Endodermal cell (in vitro differentiated cells): ENCODE measurements around the gene CDH4. TPM values are rescaled to one million over a fixed set of nuclear protein-coding genes. Genes with fewer than 3 reads are reported as not detected.

Experiments used
- DNase-seq: peaks from one replicate; pipeline ENCODE4 v3.0.0-alpha.2; 2017
- H3K27ac ChIP-seq: 2 replicates; pipeline ENCODE4 v1.5.1; 2013; ENCODE audit warnings: mild to moderate bottlenecking, low read depth, low read length, moderate library complexity
- H3K27me3 ChIP-seq: 2 replicates; pipeline ENCODE4 v1.6.1; 2013; ENCODE audit warnings: mild to moderate bottlenecking, low read length, moderate library complexity; ENCODE audit not compliant: insufficient read depth, control insufficient read depth, poor library complexity, severe bottlenecking
- H3K36me3 ChIP-seq: 2 replicates; pipeline ENCODE4 v1.7.0; 2013; ENCODE audit warnings: mild to moderate bottlenecking, low read length, moderate library complexity; ENCODE audit not compliant: control insufficient read depth, insufficient read depth
- H3K4me1 ChIP-seq: one replicate; pipeline ENCODE4 v1.7.0; 2013; ENCODE audit warnings: low read length; ENCODE audit not compliant: control insufficient read depth, insufficient read depth
- H3K4me3 ChIP-seq: 2 replicates; pipeline ENCODE4 v1.5.1; 2013; ENCODE audit warnings: mild to moderate bottlenecking, low read length, moderate library complexity
- H3K9ac ChIP-seq: 2 replicates; pipeline ENCODE4 v1.6.1; 2013; ENCODE audit warnings: mild to moderate bottlenecking, low read length, moderate library complexity; ENCODE audit not compliant: poor library complexity, severe bottlenecking; ENCODE audit errors: extremely low read depth
- H3K9me3 ChIP-seq: 2 replicates; pipeline ENCODE4 v1.6.1; 2013; ENCODE audit warnings: mild to moderate bottlenecking, low read length, moderate library complexity; ENCODE audit not compliant: control insufficient read depth
- H3K27ac Mint-ChIP-seq: 2 replicates; pipeline ENCODE4 v1.8.0; 2020; ENCODE audit warnings: mixed read lengths
- H3K27me3 Mint-ChIP-seq: 2 replicates; pipeline ENCODE4 v1.8.0; 2021; ENCODE audit warnings: mild to moderate bottlenecking, mixed read lengths; ENCODE audit not compliant: insufficient read depth
- H3K36me3 Mint-ChIP-seq: 2 replicates; pipeline ENCODE4 v1.8.0; 2020; ENCODE audit warnings: low read depth, mixed read lengths
- H3K4me1 Mint-ChIP-seq: 2 replicates; pipeline ENCODE4 v1.8.0; 2020; ENCODE audit warnings: mixed read lengths
- H3K4me3 Mint-ChIP-seq: 2 replicates; pipeline ENCODE4 v1.8.0; 2020; ENCODE audit warnings: mild to moderate bottlenecking, moderate library complexity, mixed read lengths
- H3K9me3 Mint-ChIP-seq: 2 replicates; pipeline ENCODE4 v1.8.0; 2020; ENCODE audit warnings: mild to moderate bottlenecking, mixed read lengths
- WGBS, 2 experiments: methylation state at CpG; one replicate each; pipeline versions ENCODE4 v1.1.5 to v1.1.7; 2013; ENCODE audit warnings: missing lambda C conversion rate in 2 of 2, mixed read lengths in 1 of 2; ENCODE audit not compliant: insufficient coverage in 1 of 2, insufficient read length in 1 of 2; 5-methylcytosine and 5-hydroxymethylcytosine counted together
- total RNA-seq, 2 donors: library from RNA; stranded (reverse); fragmentation: NEBNext Ultra II Directional in 1 of 2; extraction: Animal tissue kit (Norgen Biotek cat#: 25700) in 1 of 2; gene quantifications; 2 replicates in 1 of 2; 3 replicates in 1 of 2; pipeline ENCODE4 v1.2.1, GENCODE V29; 2021
- TF ChIP-seq, protein P1 (sequence below): fragments of 200-600 bp; sonication (generic); conservative IDR thresholded peaks from 2 replicates; pipeline ENCODE4 v1.5.0; 2021; ENCODE audit warnings: antibody characterized with exemption, mild to moderate bottlenecking

Gene CDH4
- total RNA-seq, 2 donors from 2014 or later: 1.8 to 5.8 TPM

DNA sequence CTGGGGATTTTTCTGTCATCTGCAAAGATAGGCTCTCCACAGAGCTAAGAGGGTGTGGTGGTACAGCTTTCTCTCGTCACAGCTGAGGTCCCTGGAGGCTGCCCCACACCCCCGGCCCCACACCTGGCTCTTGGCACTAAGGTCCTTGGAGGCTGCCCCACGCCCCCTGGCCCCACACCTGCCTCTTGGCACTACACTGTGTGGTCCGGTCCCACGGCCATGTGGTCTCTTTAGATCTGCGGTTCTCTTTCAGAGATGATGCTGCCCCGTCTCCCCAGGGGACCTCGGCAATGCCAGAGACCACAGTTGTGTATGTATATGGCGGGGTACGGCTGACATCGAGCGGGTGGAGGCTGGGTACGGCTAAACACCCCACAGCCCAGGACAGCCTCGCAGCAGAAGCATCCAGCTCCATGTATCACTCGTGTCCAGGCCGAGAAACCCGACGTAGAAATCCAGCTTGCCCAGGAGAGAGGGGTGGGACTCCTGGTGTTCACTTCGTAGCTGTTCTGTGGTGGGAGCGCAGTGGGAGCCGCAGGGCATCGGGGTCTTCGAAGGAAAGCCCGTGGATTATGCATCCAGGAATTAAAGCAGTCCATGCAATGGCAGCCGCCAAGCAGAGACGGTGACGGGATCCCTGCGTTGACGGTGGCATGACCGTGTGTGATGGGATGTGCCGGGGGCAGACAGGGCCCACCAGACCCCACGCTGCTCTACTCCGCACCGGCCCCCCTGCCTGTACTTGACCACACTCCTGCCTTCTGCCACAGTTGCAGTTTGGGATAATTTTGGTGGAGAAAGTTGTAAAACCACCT, 292.1 kb downstream of the CDH4 start:
- H3K4me3 ChIP-seq: no peak overlapping the region
- peaks cover 40% of the 10 kb centered on the region for H3K27me3 Mint-ChIP-seq
- H3K4me1 ChIP-seq: no peaks in the 10 kb centered on the region
- H3K27ac Mint-ChIP-seq: no peak overlapping the region
- H3K27me3 ChIP-seq: no peaks in the 10 kb centered on the region
- H3K27ac ChIP-seq: no peak overlapping the region
- peaks cover 4% of the 10 kb centered on the region for H3K4me1 Mint-ChIP-seq
- no peaks in the 10 kb centered on the region for H3K36me3 ChIP-seq
- WGBS, 2 experiments: 91 to 92% methylated on average over 25 to 34 of the region's 34 CpGs
- no peaks in the 10 kb centered on the region for H3K9me3 Mint-ChIP-seq
- no peaks in the 10 kb centered on the region for H3K36me3 Mint-ChIP-seq
- no peak overlapping the region for H3K9ac ChIP-seq
- DNase-seq: no peak
- TF ChIP-seq, protein P1, sequence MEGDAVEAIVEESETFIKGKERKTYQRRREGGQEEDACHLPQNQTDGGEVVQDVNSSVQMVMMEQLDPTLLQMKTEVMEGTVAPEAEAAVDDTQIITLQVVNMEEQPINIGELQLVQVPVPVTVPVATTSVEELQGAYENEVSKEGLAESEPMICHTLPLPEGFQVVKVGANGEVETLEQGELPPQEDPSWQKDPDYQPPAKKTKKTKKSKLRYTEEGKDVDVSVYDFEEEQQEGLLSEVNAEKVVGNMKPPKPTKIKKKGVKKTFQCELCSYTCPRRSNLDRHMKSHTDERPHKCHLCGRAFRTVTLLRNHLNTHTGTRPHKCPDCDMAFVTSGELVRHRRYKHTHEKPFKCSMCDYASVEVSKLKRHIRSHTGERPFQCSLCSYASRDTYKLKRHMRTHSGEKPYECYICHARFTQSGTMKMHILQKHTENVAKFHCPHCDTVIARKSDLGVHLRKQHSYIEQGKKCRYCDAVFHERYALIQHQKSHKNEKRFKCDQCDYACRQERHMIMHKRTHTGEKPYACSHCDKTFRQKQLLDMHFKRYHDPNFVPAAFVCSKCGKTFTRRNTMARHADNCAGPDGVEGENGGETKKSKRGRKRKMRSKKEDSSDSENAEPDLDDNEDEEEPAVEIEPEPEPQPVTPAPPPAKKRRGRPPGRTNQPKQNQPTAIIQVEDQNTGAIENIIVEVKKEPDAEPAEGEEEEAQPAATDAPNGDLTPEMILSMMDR: no peak
- H3K9me3 ChIP-seq: no peaks in the 10 kb centered on the region
- no peak overlapping the region for H3K4me3 Mint-ChIP-seq

DNA sequence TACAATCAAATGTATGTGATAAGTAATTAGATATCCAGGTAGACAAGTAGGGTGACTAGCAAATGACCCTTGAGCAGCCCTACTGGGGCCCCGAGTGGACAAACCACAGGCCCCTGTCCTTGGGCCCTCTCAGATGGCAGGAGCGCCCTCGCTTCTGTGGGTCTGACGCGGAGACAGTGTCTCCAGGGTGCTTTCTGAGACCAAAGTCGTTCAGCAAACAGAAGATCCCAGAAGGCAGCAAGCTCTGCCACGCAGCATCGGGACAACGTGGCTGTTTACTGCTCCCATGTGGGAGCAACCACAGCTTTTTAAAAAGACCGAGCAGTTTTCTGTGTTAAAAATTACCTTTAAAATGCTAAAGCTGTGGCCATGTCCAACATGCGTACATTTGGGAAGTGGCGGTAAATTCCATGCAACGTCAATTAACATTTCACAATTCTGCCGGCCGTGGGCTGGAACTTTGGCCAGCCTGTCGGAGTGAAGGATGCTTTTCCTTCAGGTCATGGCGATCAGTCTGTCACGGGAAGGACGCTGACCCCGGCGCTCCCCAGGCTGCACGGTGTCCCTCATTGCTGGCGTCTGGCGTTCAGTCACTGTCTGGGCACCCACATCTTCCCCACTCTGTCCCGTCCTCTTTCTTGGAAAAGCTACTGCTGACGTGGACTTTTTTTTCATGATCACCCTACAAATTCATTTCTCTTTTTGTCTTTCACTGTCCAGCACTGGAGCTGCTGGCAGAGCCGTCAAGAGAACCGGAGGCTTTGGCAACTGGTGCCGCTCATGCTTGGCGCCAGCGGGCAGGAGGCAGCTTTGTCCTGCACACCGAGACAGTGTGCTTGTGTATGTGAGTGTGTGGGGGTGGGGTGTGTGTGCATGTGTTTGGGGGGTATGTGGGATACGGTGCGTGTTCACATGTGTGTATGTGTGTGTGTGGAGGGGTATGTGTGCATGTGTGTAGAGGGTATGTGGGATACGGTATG, 293.1 kb downstream of the CDH4 start:
- Mint-ChIP-seq H3K27ac (no peak overlapping the region), H3K27me3 (peaks cover 37% of the 10 kb centered on the region), H3K4me1 (peaks cover 4% of the 10 kb centered on the region), H3K4me3 (no peak overlapping the region), H3K36me3 (no peaks in the 10 kb centered on the region), H3K9me3 (no peaks in the 10 kb centered on the region)
- no peak overlapping the region for H3K27ac ChIP-seq
- no peaks in the 10 kb centered on the region for H3K27me3 ChIP-seq
- 92 to 94% methylated on average over 31 to 35 of the region's 35 CpGs for WGBS, 2 experiments
- H3K9ac ChIP-seq: no peak overlapping the region
- no peak for DNase-seq
- H3K9me3 ChIP-seq: no peaks in the 10 kb centered on the region
- TF ChIP-seq, protein P1: no peak
- no peaks in the 10 kb centered on the region for H3K36me3 ChIP-seq
- no peak overlapping the region for H3K4me3 ChIP-seq
- no peaks in the 10 kb centered on the region for H3K4me1 ChIP-seq

DNA sequence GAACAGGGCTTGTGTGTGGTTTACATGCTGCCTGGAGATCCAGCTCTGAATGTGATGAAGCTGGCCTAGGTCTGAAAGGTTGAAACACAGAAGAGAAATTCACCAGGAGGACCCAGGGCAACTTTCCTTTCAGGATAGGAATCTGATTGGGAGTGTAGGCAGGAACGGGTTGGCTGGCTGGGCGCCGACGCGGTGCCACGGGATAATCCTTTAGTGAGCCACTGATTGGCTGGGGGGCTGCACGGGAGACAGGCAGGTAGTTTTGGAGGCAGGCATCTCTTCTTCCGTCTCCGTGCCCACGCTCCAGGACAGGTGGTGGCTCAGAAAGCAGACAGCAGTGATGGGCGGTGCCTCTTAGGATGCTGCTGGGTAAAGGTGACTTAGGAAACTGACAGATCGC, 294.6 kb downstream of the CDH4 start:
- Histone ChIP-seq H3K4me3 (no peak overlapping the region), H3K9ac (no peak overlapping the region), H3K36me3 (no peaks in the 10 kb centered on the region), H3K9me3 (peaks cover 4% of the 10 kb centered on the region), H3K27ac (no peak overlapping the region), H3K27me3 (no peaks in the 10 kb centered on the region), H3K4me1 (no peaks in the 10 kb centered on the region)
- TF ChIP-seq, protein P1: no peak
- Mint-ChIP-seq H3K4me3 (no peak overlapping the region), H3K4me1 (peaks cover 4% of the 10 kb centered on the region), H3K9me3 (peaks cover 7% of the 10 kb centered on the region), H3K36me3 (no peaks in the 10 kb centered on the region), H3K27ac (no peak overlapping the region), H3K27me3 (peaks cover 36% of the 10 kb centered on the region)
- no peak for DNase-seq
- WGBS, 2 experiments: 91 to 98% methylated on average over 11 to 12 of the region's 12 CpGs
